SIG-M5 treated with dmso at 0.1 percent for 504 hours (cell line): Measurements from ENCODE around the gene CHI3L1.
A peak's percentile ranks its signal among the peaks of the same experiment; 100 is the strongest.

Experiments used
- DNase-seq: peaks from one replicate; lab custom pipeline; 2025; ENCODE audit not compliant: unreplicated experiment; lab: John Stamatoyannopoulos, UW

Gene CHI3L1

GRCh38 chr1:203137324-203137723 lies 49.2 kb downstream of the CHI3L1 start:
- no peak for DNase-seq

DNA sequence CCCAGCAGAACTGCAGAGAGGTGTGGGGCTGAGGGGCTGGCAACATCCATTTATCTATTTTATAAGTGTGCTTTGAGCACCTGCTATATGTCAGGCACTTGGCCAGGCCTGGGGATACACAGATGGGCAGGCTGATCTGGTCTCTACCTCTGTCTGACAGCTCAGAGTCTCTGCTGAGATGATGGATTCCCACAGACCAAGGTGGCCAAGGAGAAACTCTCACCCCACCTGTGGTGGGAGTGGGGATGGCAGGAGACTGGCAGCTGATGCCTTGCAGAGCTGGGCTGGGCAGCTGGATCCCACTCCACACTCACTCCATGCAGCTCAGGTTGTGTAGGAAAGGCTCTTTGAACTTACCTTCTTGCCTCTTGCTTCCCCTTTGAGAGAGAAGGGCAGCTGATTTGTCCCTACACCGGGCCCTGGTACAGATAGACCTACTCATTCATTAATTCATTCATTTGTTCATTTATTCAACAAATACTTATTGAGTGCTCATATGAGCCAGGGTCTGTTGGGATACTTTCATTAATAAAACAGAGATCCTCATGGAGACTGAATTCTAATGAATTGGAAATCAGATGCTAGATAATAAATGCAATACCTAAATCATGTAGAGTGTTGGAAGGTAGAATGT lies 50.0 kb downstream of the CHI3L1 start:
- no peak for DNase-seq

GRCh38 chr1:203135636-203136305 lies 50.7 kb downstream of the CHI3L1 start:
- DNase-seq = peak; percentile 68

- DNase-seq = peak; percentile 78
Observed at GRCh38 chr1:203133970-203134725, 52.4 kb downstream of the CHI3L1 start.

- no peak for DNase-seq
Observed at GRCh38 chr1:203131548-203132200, 54.8 kb downstream of the CHI3L1 start.

GRCh38 chr1:203130358-203130985 lies 56.0 kb downstream of the CHI3L1 start:
- no peak for DNase-seq

GRCh38 chr1:203129501-203130231 lies 56.8 kb downstream of the CHI3L1 start:
- peak; percentile 31 for DNase-seq
